COLO668 (cell line): Measurements from ENCODE around the gene AMBRA1.

Experiments used
- DNase-seq: peaks from one replicate; lab custom pipeline; 2025; ENCODE audit not compliant: unreplicated experiment; lab: John Stamatoyannopoulos, UW

AMBRA1 gene

GRCh38 chr11:46413760-46414465 lies 179.9 kb downstream of the AMBRA1 start:
- DNase-seq: peak; percentile 83

- DNase-seq: peak; percentile 21
Measured at GRCh38 chr11:46410021-46410420, 183.8 kb downstream of the AMBRA1 start.

GRCh38 chr11:46408407-46408986 lies 185.3 kb downstream of the AMBRA1 start:
- no peak for DNase-seq

- DNase-seq: no peak
Measured at GRCh38 chr11:46407635-46408034, 186.2 kb downstream of the AMBRA1 start.

- no peak for DNase-seq
Measured at GRCh38 chr11:46404476-46405017, 189.3 kb downstream of the AMBRA1 start.

GRCh38 chr11:46402957-46403902 lies 190.6 kb downstream of the AMBRA1 start:
- no peak for DNase-seq

GRCh38 chr11:46397526-46397925 lies 196.3 kb downstream of the AMBRA1 start:
- DNase-seq: no peak

GRCh38 chr11:46393759-46394158 lies 200.1 kb downstream of the AMBRA1 start:
- DNase-seq: no peak

- DNase-seq: no peak
Measured at GRCh38 chr11:46393231-46393616, 200.6 kb downstream of the AMBRA1 start.

GRCh38 chr11:46392421-46393230 lies 201.2 kb downstream of the AMBRA1 start:
- DNase-seq: peak; percentile 83

GRCh38 chr11:46391578-46392420 lies 202.0 kb downstream of the AMBRA1 start, which contains the start of gene CHRM4:
CHRM4 (minus strand) TSS chr11:46391776; CDS start chr11:46386557, 5,219 bp downstream.
- DNase-seq: peak; percentile 90

GRCh38 chr11:46391186-46391577 lies 202.6 kb downstream of the AMBRA1 start:
- DNase-seq: peak; percentile 38

GRCh38 chr11:46390331-46391171 lies 203.3 kb downstream of the AMBRA1 start:
- peak; percentile 42 for DNase-seq

GRCh38 chr11:46389450-46390330 lies 204.1 kb downstream of the AMBRA1 start:
- DNase-seq: peak; percentile 91

GRCh38 chr11:46388619-46389449 lies 205.0 kb downstream of the AMBRA1 start:
- no peak for DNase-seq

GRCh38 chr11:46387919-46388618 lies 205.8 kb downstream of the AMBRA1 start:
- no peak for DNase-seq
